Suprapubic skin (tissue), 4 donors: ENCODE measurements around the gene LCN10. TPM values are rescaled to one million over a fixed set of nuclear protein-coding genes. Genes with fewer than 3 reads are reported as not detected.

Experiments
- DNase-seq, 2 donors: peaks; one replicate each; pipeline ENCODE4 v3.0.0-alpha.2; 2019; ENCODE audit warnings: low spot score in 2 of 2
- H3K27ac ChIP-seq: fragments of 200-600 bp; sonication (generic); one replicate; pipeline ENCODE4 v1.5.1; 2019
- H3K27me3 ChIP-seq: fragments of 200-600 bp; sonication (generic); one replicate; pipeline ENCODE4 v1.5.1; 2019
- H3K36me3 ChIP-seq: fragments of 200-600 bp; sonication (generic); one replicate; pipeline ENCODE4 v1.5.1; 2019
- H3K4me1 ChIP-seq: fragments of 200-600 bp; sonication (generic); one replicate; pipeline ENCODE4 v1.5.1; 2019
- H3K4me3 ChIP-seq: fragments of 200-600 bp; sonication (generic); one replicate; pipeline ENCODE4 v1.5.1; 2019; ENCODE audit warnings: mild to moderate bottlenecking
- H3K9me3 ChIP-seq: fragments of 200-600 bp; sonication (generic); one replicate; pipeline ENCODE4 v1.5.1; 2019
- CTCF ChIP-seq, 2 donors: fragments of 200-600 bp in 1 of 2; fragments of 450-650 bp in 1 of 2; sonication (generic) in 1 of 2; IDR thresholded peaks; one replicate each; pipeline ENCODE4 v1.5.1; 2016 to 2019; ENCODE audit warnings: antibody characterized with exemption in 2 of 2, mild to moderate bottlenecking in 1 of 2, moderate library complexity in 1 of 2
- EP300 ChIP-seq: sonication (generic); formaldehyde crosslinking; IDR thresholded peaks from one replicate; pipeline ENCODE4 v1.6.1; 2017; ENCODE audit warnings: antibody characterized with exemption
- POLR2A ChIP-seq, 2 donors: fragments of 450-650 bp; IDR thresholded peaks; one replicate each; pipeline ENCODE4 v1.6.1; 2017; ENCODE audit warnings: antibody characterized with exemption in 2 of 2, mild to moderate bottlenecking in 2 of 2, moderate library complexity in 2 of 2
- POLR2AphosphoS5 ChIP-seq, 3 donors: sonication (generic); formaldehyde crosslinking; IDR thresholded peaks; one replicate each; pipeline ENCODE4 v1.6.1; 2017; ENCODE audit warnings: antibody characterized with exemption in 3 of 3
- WGBS: methylation state at CpG from one replicate; pipeline ENCODE4 v1.1.5; 2018; 5-methylcytosine and 5-hydroxymethylcytosine counted together
- total RNA-seq, 4 donors: library from RNA; depleted of rRNA; stranded (reverse); fragments of >200 nt; gene quantifications; one replicate each; pipeline ENCODE4 v1.1.0, GENCODE V29; 2016

LCN10 gene
- total RNA-seq, 4 donors from 2014 or later: 0.32 to 3.5 (median 2.8) TPM; not detected in 1

- Histone ChIP-seq H3K27ac (no peak overlapping the region), H3K4me1 (no peaks in the 10 kb centered on the region), H3K27me3 (no peaks in the 10 kb centered on the region), H3K36me3 (no peaks in the 10 kb centered on the region), H3K9me3 (no peaks in the 10 kb centered on the region), H3K4me3 (no peak overlapping the region)
- TF ChIP-seq EP300 (no peak), POLR2A (IDR thresholded peaks at IDR 0.05) (no peak), CTCF (IDR thresholded peaks at IDR 0.05) (no peak), POLR2AphosphoS5 (IDR thresholded peaks at IDR 0.05) (no peak)
- DNase-seq: no peak
- WGBS: 30% methylated on average over 2 of the region's 2 CpGs
Measured at GRCh38 chr9:136750526-136750925, 7.8 kb upstream of the LCN10 start.

GRCh38 chr9:136748666-136749611 lies 6.2 kb upstream of the LCN10 start:
- DNase-seq: no peak
- Histone ChIP-seq H3K4me3 (no peak overlapping the region), H3K27me3 (peaks cover 10% of the 10 kb centered on the region), H3K4me1 (peaks cover 1% of the 10 kb centered on the region), H3K36me3 (no peaks in the 10 kb centered on the region), H3K27ac (no peak overlapping the region), H3K9me3 (no peaks in the 10 kb centered on the region)
- WGBS: 68% methylated on average over 9 of the region's 21 CpGs
- TF ChIP-seq EP300 (no peak), CTCF (IDR thresholded peaks at IDR 0.05) (no peak), POLR2A (IDR thresholded peaks at IDR 0.05) (no peak), POLR2AphosphoS5 (IDR thresholded peaks at IDR 0.05) (no peak)

- TF ChIP-seq CTCF (IDR thresholded peaks at IDR 0.05): no peak
- TF ChIP-seq POLR2AphosphoS5 (IDR thresholded peaks at IDR 0.05): no peak
- TF ChIP-seq POLR2A (IDR thresholded peaks at IDR 0.05): no peak
- no peak for TF ChIP-seq EP300
- Histone ChIP-seq H3K9me3 (no peaks in the 10 kb centered on the region), H3K27ac (no peak within 1 kb of the TSS), H3K4me1 (peaks cover 9% of the 10 kb centered on the region), H3K4me3 (no peak within 1 kb of the TSS), H3K27me3 (peaks cover 18% of the 10 kb centered on the region), H3K36me3 (no peaks in the 10 kb centered on the region)
- DNase-seq: no peak
- WGBS: 69% methylated on average over 8 of the region's 8 CpGs
Measured at GRCh38 chr9:136748201-136748600, 5.5 kb upstream of the LCN10 start, which contains the start of gene LCN6. Gene LCN6 (minus strand): TSS chr9:136748525. CDS start chr9:136748483, 42 bp downstream.

- no peak overlapping the region for H3K27ac ChIP-seq
- H3K4me1 ChIP-seq: peaks cover 16% of the 10 kb centered on the region
- H3K27me3 ChIP-seq: peaks cover 26% of the 10 kb centered on the region
- no peaks in the 10 kb centered on the region for H3K9me3 ChIP-seq
- no peak for DNase-seq
- WGBS: 87% methylated on average over 20 of the region's 22 CpGs
- H3K4me3 ChIP-seq: no peak overlapping the region
- no peaks in the 10 kb centered on the region for H3K36me3 ChIP-seq
- TF ChIP-seq POLR2AphosphoS5 (IDR thresholded peaks at IDR 0.05) (no peak), EP300 (no peak), POLR2A (IDR thresholded peaks at IDR 0.05) (no peak), CTCF (IDR thresholded peaks at IDR 0.05) (no peak)
Measured at GRCh38 chr9:136747161-136748060, 4.7 kb upstream of the LCN10 start.
